Esophagus muscularis mucosa (tissue), 4 donors: ENCODE results near the gene HEATR9. TPM values are rescaled to one million over a fixed set of nuclear protein-coding genes. Genes with fewer than 3 reads are reported as not detected.

ENCODE experiments used
- DNase-seq: peaks from one replicate; pipeline ENCODE4 v3.0.0-alpha.2; 2017; ENCODE audit errors: extremely low spot score
- H3K27ac ChIP-seq, 4 donors: fragments of 200-600 bp; sonication (generic); replicated peaks in 1 of 4; 1 replicate in 3 of 4; 2 replicates in 1 of 4; pipeline ENCODE4 v1.5.1; 2016 to 2019; ENCODE audit warnings: mild to moderate bottlenecking in 1 of 4
- H3K27me3 ChIP-seq, 4 donors: fragments of 200-600 bp; sonication (generic); one replicate each; pipeline versions ENCODE4 v1.5.1 to v1.6.0; 2016 to 2019
- H3K36me3 ChIP-seq, 4 donors: fragments of 200-600 bp; sonication (generic); one replicate each; pipeline ENCODE4 v1.5.1; 2016 to 2019
- H3K4me1 ChIP-seq, 4 donors: fragments of 200-600 bp; sonication (generic); one replicate each; pipeline ENCODE4 v1.5.1; 2016 to 2019
- H3K4me3 ChIP-seq, 4 donors: fragments of 200-600 bp; sonication (generic); 1 replicate in 2 of 4; 2 replicates in 2 of 4; pipeline ENCODE4 v1.5.1; 2016 to 2019; ENCODE audit warnings: mild to moderate bottlenecking in 4 of 4, moderate library complexity in 1 of 4
- H3K9me3 ChIP-seq, 4 donors: fragments of 200-600 bp; sonication (generic); 1 replicate in 3 of 4; 2 replicates in 1 of 4; pipeline ENCODE4 v1.5.1; 2016 to 2019
- EP300 ChIP-seq: sonication (generic); formaldehyde crosslinking; IDR thresholded peaks from one replicate; pipeline ENCODE4 v1.6.1; 2017; ENCODE audit warnings: antibody characterized with exemption
- POLR2A ChIP-seq: fragments of 450-650 bp; IDR thresholded peaks from one replicate; pipeline ENCODE4 v1.6.1; 2017; ENCODE audit warnings: antibody characterized with exemption, moderate library complexity, mild to moderate bottlenecking, low read depth
- POLR2AphosphoS5 ChIP-seq, 2 donors: sonication (generic); formaldehyde crosslinking; IDR thresholded peaks; one replicate each; pipeline ENCODE4 v1.6.1; 2017; ENCODE audit warnings: antibody characterized with exemption in 2 of 2
- WGBS: methylation state at CpG from one replicate; pipeline ENCODE4 v1.1.5; 2018; 5-methylcytosine and 5-hydroxymethylcytosine counted together
- intact Hi-C: fragments of 100-400 bp; cut with DNase I; formaldehyde crosslinking; loops from one replicate; pipeline ENCODE4 v1.15.1; 2023
- total RNA-seq, 4 donors: library from RNA; depleted of rRNA; stranded (reverse); fragments of >200 nt; gene quantifications; one replicate each; pipeline versions ENCODE4 v1.1.0 to v1.2.1, GENCODE V29; 2016
- TF ChIP-seq, protein P1 (sequence below), 3 experiments: fragments of 200-600 bp in 2 of 3; fragments of 450-650 bp in 1 of 3; sonication (generic) in 2 of 3; IDR thresholded peaks; one replicate each; pipeline ENCODE4 v1.5.1; 2017 to 2019; ENCODE audit warnings: antibody characterized with exemption in 3 of 3, mild to moderate bottlenecking in 2 of 3, moderate library complexity in 1 of 3

HEATR9 gene
- total RNA-seq, 4 donors from 2014 or later: 0.13 TPM; not detected in 3

DNA sequence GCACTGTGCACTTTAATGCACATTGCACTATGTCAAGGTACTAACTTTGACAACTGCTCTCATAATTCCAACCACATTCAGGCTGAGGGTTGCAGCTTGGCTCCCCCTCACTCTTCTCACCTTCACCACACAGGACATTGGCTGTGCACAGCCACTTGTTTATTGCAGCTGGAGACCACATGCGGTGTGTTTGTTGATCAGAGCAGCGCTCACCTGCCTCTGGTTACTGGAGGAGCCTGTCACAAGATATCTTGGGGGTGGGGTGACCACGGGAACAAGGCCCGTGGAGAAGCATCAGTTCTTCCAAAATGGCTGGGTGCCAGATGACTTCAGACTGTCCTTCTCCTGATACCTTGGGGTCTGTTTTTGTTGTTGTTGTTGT, 22.1 kb upstream of the HEATR9 start:
- no peaks in the 10 kb centered on the region for H3K9me3 ChIP-seq
- peak in 1 of 2 donors; percentile 5 for TF ChIP-seq POLR2AphosphoS5 (IDR thresholded peaks at IDR 0.05)
- TF ChIP-seq EP300: no peak
- TF ChIP-seq, protein P1, sequence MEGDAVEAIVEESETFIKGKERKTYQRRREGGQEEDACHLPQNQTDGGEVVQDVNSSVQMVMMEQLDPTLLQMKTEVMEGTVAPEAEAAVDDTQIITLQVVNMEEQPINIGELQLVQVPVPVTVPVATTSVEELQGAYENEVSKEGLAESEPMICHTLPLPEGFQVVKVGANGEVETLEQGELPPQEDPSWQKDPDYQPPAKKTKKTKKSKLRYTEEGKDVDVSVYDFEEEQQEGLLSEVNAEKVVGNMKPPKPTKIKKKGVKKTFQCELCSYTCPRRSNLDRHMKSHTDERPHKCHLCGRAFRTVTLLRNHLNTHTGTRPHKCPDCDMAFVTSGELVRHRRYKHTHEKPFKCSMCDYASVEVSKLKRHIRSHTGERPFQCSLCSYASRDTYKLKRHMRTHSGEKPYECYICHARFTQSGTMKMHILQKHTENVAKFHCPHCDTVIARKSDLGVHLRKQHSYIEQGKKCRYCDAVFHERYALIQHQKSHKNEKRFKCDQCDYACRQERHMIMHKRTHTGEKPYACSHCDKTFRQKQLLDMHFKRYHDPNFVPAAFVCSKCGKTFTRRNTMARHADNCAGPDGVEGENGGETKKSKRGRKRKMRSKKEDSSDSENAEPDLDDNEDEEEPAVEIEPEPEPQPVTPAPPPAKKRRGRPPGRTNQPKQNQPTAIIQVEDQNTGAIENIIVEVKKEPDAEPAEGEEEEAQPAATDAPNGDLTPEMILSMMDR (IDR thresholded peaks at IDR 0.05): no peak
- peaks cover 0 to 9% (median 4%) of the 10 kb centered on the region in 4 donors for H3K4me1 ChIP-seq
- no peak overlapping the region for H3K27ac ChIP-seq
- H3K27me3 ChIP-seq: no peaks in the 10 kb centered on the region
- no peak overlapping the region for H3K4me3 ChIP-seq
- 56% methylated on average over 4 of the region's 4 CpGs for WGBS
- no peaks in the 10 kb centered on the region for H3K36me3 ChIP-seq
- intact Hi-C loops: no loop called here
- no peak for DNase-seq

- no peaks in the 10 kb centered on the region for H3K27me3 ChIP-seq
- no peaks in the 10 kb centered on the region for H3K36me3 ChIP-seq
- WGBS: 92% methylated on average over 2 of the region's 2 CpGs
- peaks cover 0 to 9% (median 4%) of the 10 kb centered on the region in 4 donors for H3K4me1 ChIP-seq
- TF ChIP-seq POLR2AphosphoS5 (IDR thresholded peaks at IDR 0.05) (no peak), EP300 (no peak), POLR2A (no peak)
- TF ChIP-seq, protein P1 (IDR thresholded peaks at IDR 0.05): no peak
- no peak for DNase-seq
- H3K9me3 ChIP-seq: no peaks in the 10 kb centered on the region
- H3K27ac ChIP-seq: no peak overlapping the region
- no peak overlapping the region for H3K4me3 ChIP-seq
- intact Hi-C loops: no loop called here
These were observed 21.4 kb upstream of the HEATR9 start for GRCh38 chr17:35889818-35890773.

DNA sequence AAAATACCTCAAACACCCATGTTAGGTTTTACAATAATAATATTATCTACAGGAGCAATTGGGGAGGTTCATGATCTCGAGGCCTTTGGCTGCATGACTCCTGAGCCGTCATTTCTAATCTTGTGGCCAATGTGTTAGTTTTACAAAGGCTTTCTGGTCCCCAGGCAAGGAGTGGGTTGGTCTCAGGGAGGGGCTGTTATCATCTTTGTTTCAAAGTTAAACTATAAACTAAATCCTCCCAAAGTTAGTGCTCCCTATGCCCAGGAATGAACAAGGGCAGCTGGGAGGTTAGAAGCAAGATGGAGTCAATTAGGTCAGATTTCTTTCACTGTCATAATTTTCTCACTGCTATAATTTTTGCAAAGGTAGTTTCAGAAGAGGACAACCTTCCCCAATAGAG, 20.6 kb upstream of the HEATR9 start:
- no peak for DNase-seq
- H3K4me1 ChIP-seq: peaks cover 0 to 9% (median 4%) of the 10 kb centered on the region in 4 donors
- H3K27ac ChIP-seq: no peak overlapping the region
- no peaks in the 10 kb centered on the region for H3K27me3 ChIP-seq
- TF ChIP-seq, protein P1 (IDR thresholded peaks at IDR 0.05): no peak
- no peak for TF ChIP-seq POLR2AphosphoS5 (IDR thresholded peaks at IDR 0.05)
- TF ChIP-seq POLR2A: no peak
- TF ChIP-seq EP300: no peak
- intact Hi-C loops: no loop called here
- no peaks in the 10 kb centered on the region for H3K9me3 ChIP-seq
- no peaks in the 10 kb centered on the region for H3K36me3 ChIP-seq
- 91% methylated on average over 2 of the region's 2 CpGs for WGBS
- H3K4me3 ChIP-seq: no peak overlapping the region

- Histone ChIP-seq H3K9me3 (no peaks in the 10 kb centered on the region), H3K36me3 (no peaks in the 10 kb centered on the region), H3K4me1 (no peaks in the 10 kb centered on the region), H3K27ac (no peak within 1 kb of the TSS), H3K4me3 (no peak within 1 kb of the TSS), H3K27me3 (no peaks in the 10 kb centered on the region)
- intact Hi-C loops: no loop called here
- WGBS: 73% methylated on average over 11 of the region's 11 CpGs
- TF ChIP-seq EP300 (no peak), POLR2A (no peak), POLR2AphosphoS5 (IDR thresholded peaks at IDR 0.05) (no peak)
- TF ChIP-seq, protein P1 (IDR thresholded peaks at IDR 0.05): no peak
- no peak for DNase-seq
These were observed 11.3 kb upstream of the HEATR9 start, which contains the start of gene CCL5 for GRCh38 chr17:35879773-35880654. TSS of gene CCL5 (minus strand) at chr17:35880360.
